ENCODE measurements around the gene B4GALNT3.

B4GALNT3 gene

DNA sequence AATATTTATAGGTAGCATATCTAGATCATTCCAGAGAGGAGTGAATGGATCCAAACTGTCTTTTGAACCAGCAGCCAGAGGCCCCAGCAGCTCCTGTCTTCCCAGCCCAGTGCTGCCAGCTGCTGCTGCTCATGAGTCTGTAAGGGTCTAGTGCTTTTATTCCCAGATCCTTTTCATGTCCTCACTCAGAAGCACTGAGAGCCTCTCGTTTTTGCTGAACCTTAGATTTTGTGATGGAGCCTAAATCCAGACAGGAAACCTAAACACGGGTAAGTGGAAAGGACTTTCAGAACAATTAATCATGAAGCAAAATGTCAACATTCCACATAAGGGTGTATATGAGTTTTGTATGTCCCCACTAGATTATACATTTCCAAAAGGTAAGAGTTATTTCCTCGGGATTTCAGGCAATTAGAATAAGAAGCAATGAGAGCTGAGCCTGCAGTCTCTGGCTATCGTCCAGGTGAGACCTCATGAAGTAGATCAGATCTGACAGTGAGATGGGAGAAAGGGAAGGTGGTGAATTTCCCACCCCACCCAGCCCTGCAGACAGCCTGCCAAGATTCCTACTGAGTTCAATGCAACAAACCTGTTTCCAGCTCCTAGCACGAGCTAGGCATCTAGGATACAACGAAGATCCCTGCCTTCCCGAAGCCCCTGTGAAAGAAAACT is 119.1 kb downstream of the B4GALNT3 start:
- DNase-seq: no peak

DNA sequence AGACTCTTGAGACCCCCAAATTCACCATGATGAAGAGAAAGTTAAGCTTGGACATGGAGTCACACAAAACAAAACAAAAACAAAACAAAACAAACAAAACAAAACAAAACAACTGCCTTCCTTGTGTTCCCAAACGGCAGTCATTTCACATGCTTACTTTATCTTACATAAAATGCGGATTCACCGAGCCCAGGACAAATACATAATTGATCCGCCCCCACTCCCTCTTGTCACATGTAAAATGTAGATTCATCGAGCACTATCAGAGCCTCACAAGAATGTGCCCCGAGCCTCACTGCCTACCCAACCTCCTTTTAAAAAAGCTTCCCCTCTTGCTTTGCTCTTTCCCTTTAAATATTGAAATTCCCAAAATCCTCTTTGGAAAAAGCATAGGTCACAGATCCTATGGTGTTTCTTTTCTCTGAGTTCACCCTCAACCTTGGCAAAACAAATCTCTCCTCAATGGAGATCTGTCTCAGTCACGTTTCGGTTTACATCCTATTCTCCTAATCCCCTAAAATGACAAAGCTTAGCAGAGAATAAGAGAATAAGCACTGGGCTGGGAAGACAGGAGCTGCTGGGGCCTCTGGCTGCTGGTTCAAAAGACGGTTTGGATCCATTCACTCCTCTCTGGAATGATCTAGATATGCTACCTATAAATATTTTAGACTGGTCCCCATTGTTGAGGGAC is 119.8 kb downstream of the B4GALNT3 start:
- DNase-seq: no peak

- no peak for DNase-seq
Measured at GRCh38 chr12:580813-581212, 121.1 kb downstream of the B4GALNT3 start.

- DNase-seq: no peak
Measured at GRCh38 chr12:581321-581720, 121.6 kb downstream of the B4GALNT3 start.

GRCh38 chr12:581746-582145 is 122.0 kb downstream of the B4GALNT3 start:
- no peak for DNase-seq

GRCh38 chr12:583251-583869 is 123.6 kb downstream of the B4GALNT3 start:
- DNase-seq: no peak

- no peak for DNase-seq
Measured at GRCh38 chr12:585062-586061, 125.6 kb downstream of the B4GALNT3 start.

DNA sequence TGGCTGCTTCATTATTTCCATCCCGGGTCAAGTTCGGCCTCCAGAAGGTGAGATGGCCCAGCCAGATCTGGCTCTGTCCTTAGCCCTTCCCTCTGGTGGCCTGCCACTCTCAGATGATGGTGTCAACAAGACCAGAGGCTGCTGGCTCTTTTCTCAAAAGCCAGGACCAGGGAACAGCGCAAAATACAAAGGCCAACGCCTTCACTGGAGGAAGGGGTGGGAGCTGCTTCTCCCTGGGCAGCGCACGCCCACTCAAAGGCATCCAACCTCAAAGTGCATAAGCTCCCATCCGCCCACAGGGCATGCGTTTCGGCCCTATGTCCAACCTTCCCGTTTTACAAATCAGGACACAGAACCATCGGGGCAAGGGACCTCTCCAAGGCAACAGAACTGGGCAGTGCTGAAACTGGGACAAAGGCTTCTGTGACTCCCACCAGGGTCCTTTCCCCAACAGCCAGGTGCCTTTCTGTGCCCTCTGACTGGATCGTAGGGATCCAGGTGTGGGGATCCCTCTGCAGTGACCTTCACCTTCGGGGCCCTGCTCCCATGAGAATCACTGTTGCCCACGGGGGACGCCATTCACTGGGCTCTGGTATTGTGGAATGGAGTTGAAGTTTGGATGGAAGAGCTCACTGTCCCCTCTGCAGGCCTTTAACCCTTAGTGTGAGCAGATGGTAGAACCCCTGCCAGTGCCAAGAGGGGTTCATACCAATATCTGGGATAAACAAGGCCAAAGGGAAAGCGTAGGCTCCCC is 126.8 kb downstream of the B4GALNT3 start:
- DNase-seq: no peak

- DNase-seq: no peak
Measured at GRCh38 chr12:587132-588023, 127.6 kb downstream of the B4GALNT3 start.

GRCh38 chr12:588024-588322 is 128.2 kb downstream of the B4GALNT3 start:
- no peak for DNase-seq

GRCh38 chr12:588646-589045 is 128.9 kb downstream of the B4GALNT3 start:
- no peak for DNase-seq

DNA sequence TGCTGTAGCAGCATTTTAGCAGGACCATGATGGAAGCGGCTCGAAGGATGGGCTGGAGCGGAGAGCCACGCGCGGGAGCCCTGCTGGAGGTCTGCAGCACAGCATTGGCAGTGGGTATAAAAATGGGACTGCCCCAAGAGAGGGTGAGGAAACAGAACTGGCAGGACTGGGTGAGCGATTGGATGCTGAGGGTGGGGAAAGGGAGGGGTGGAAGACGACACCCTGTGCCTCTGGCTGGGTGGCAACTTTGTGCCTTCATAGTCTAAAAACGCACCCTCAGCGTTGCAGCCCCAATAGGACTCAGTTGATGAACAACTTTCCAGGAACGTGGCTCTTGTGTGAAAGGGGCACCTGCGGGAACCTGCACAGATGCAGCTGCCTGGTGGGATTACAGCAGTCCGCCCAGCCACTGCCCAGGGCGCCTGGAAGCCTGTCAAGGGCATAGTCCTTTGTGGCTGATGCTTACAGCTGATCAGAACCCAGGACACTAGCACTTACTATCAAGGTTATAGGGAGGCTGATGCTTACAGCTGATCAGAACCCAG is 130.5 kb downstream of the B4GALNT3 start:
- no peak for DNase-seq

GRCh38 chr12:591167-592023 is 131.7 kb downstream of the B4GALNT3 start:
- no peak for DNase-seq

DNA sequence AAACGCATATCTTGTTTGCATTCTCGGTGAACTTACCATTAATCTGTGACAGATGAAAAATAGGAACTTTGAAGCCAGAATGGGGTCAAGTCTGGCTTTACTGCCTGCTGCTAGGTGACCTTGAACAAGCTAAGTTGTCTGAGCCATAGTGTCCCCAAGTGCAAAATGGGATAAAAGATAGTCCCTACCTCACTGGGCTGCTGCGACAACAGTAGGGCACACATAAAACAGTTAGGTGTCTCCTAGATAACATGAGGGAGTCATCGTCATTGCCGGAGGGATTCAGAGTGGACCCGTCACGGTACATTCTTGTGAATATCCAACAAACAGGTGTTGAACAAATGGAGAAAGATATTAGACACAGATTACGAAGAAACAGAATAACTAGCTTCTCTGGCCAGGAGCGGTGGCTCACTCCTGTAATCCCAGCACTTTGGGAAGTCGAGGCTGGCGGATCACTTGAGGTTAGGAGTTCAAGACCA is 132.3 kb downstream of the B4GALNT3 start:
- DNase-seq: no peak

- DNase-seq: no peak
Measured at GRCh38 chr12:593396-594270, 133.9 kb downstream of the B4GALNT3 start.

DNA sequence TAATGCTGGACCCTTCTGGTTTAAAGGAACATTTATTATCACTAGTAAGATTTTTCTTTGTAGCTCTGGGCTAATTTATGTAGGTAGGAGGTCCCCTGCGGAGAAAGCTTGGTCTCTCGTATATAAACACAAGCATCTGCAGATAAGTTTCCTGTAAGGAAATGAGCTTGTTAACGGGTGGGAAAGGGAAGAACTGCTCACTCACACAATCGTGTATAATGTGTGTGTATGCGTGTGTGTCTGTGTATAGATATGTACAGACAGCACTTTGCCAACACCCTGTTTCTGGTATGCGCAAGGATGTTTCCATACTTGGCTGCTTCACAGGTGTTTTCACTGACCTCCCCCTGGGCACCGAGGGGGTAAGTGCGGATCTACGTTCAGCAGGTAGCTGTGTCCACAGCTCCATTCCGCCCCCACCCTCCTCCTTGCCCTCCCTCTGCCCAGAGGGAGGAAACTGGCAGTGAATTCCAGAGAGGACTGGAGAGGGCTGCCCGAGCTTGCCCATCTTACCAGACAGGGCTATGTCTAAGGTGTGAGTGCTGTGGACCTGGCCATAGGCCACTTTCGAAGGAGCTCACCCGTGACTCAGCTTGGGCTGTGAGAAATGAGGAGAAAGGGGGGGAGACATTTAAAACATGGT is 138.3 kb downstream of the B4GALNT3 start:
- no peak for DNase-seq

GRCh38 chr12:599756-600155 is 140.0 kb downstream of the B4GALNT3 start:
- DNase-seq: no peak

- no peak for DNase-seq
Measured at GRCh38 chr12:601976-602699, 142.4 kb downstream of the B4GALNT3 start.

Data from stimulated activated CD4-positive, alpha-beta T cell treated with anti-CD3 and anti-CD28 coated beads, Interleukin-15, amount 100 ng/mL, for 24 hours (primary cell).